Activated CD4-positive, alpha-beta T cell treated with anti-CD3 and anti-CD28 coated beads for 1 hour (primary cell): ENCODE results near the gene C10orf67.
"Not testable (repeated sequence)": the region's sequence is repeated elsewhere in the genome, so short reads cannot be mapped to it uniquely, and the experiment has no call there.

Experiments
- DNase-seq: peaks from one replicate; pipeline ENCODE4 v3.0.0-alpha.2; 2020

The C10orf67 gene

DNA sequence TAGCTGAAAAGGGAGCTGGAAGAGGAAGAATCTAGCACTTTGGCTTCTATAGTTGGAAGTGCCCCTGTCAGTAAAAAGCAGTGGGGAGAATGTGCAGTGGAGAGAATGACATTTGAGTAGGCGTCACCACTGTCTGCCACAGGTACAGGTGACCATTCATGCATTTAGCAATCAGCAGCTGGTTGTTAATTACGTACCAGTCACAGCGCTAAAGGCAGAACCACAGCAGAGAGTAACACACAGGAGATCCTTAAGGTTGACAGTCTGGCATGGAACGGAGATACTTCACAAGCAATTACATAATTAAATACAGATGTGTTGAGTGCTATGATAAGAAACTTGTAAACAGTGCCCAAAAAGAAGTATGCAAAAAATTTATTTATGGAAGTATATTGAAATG is 24.8 kb downstream of the C10orf67 start:
- no peak for DNase-seq

DNA sequence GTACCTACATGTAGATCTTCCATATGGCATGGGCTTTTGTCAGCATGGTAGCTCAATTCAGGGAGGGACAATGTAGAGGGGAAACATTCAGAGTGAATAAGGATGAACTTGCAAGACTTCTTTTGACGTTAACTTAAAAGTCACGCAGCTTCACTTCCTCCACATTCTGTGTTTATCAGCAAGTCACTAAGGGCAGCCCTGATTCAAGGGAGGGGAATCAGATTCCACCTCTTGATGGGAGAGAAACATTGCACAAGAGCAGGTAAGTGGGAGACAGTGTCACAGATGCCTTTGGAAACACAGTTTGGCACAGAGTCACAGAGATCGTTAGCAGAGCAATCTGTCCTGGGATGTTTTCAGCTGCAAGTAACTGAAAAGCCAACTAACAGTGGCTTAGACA is 26.2 kb downstream of the C10orf67 start:
- DNase-seq = no peak

DNA sequence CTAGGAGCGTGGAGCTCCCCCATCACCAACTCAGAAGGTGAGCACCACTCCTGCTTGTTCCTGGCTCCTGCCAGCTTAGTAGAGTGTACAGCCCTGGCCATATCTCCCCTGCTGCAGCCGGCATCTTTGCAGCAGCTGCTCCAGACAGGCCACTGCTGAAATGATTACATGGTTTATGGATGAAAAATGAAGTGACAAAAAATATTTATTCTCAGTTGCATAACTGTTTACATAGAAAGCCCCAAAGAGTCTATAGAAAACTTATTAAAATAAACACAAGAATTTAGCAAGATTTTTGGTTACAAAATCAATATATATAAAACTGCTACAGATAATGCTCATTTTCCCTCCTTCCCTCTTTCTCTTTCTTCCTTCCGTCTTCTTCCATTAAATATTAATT is 27.2 kb downstream of the C10orf67 start:
- no peak for DNase-seq

DNA sequence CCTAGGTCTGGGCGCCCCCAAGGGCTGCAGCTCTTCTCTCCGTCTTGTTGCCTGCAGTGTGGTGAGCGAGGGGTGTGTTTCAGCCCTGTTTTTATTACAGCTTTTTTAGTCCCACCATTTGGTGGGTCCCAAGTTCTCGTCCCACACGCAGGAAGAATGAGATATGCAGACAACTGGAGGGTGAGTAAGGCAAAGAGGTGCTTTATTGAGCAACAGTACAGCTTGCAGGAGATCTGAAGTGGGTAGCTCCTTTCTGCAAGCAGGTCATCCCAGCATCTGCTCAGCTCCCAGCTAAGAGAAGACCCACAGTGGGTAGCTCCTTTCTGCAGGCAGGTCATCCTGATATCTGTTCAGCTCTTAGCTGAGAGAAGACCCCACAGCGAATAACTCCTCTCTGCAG is 28.2 kb downstream of the C10orf67 start:
- DNase-seq = no peak

DNA sequence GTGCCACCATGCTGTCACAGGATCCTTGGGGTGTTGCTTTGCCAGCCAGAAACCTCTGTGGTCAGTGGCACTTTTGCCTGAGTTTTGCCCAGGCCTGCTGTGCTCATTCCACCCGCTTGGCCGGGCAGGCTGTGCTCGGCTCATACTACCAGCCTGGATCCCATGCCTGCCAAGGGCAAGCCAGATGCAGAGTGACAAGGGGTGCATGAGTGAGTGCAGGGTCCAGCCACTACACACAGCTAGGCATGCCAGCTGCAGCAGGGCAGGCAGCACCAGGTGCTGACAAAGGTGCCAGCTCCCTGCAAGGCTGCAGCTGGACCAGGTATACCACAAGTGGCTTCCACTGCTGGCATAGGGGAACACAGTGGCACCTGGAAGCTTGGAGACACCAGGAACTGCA is 28.6 kb downstream of the C10orf67 start:
- DNase-seq = no peak

DNA sequence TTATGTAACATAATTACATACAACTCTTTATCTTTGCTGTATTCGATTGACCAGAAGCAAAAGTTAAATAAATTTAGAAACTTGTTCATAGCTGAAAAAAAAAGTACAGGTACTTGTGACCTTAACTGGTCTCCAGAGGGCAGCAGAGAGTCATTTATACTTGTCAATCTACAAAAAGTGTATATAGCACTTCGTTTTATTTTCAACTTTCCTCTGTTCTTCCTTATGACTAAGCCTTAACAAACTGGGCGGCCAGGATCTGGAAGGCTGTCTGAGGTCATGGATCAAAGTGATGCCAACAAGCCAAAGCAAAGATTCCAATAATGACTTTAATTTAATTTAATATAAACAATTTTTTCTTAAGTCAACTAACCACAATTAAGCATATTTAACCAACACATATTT is 29.8 kb downstream of the C10orf67 start:
- no peak for DNase-seq

DNA sequence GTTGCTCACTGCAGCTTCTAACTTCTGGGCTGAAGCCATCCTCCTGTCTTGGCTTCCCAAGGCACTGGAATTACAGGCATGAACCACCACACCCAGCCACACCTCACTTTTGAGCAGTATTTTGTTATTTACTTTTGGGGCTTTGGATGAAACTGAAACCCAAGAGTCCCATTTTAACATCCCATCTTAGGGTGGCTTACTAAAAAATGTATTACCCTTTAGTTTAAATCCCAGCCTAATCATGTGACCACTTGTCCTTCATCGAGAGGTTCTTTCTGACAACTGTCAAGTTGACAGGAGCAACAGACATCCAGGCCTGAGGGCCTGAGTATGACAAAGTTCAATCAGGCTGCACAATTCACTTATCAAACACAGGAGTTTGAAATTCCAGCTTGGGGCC is 33.6 kb downstream of the C10orf67 start:
- no peak for DNase-seq

DNA sequence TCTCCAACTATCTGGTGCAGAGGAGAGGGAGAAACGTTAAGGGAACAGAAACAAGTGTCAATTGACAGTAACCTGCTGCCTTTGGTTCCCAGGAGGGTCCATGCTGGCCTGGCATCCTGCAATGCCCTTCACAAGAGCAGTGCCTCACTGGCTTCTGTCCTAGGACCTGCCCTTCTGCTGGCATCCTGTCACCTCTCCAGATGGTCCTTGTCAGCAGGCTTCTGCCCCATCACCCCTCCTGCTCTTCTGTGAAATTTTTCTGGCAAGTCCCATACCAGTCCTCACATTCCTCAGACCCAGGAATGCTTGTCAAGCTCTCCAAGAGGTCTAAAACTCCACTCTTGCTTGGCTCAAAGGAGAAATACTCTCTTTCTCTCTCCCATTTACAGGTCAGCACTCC is 34.2 kb downstream of the C10orf67 start:
- no peak for DNase-seq

DNA sequence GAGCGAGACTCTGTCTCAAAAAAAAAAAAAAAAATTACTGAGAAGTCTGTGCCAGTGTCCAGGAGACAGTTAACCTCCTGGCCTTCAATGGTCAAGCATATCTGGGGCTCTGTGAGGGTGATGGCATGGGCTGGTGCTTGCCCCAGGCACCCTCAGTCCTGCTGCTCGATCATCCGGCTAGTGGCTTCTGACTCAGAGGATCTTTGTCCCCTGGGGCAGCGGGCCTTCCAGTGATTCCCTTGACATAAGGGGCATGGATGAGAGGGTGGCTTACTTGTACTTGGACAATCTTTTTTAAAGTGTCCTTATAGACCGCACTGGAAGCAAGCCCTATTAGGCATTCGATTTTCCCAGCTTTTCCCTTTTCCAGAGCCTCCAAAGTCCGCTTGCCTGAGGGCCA is 44.6 kb downstream of the C10orf67 start:
- not testable (repeated sequence) for DNase-seq

DNA sequence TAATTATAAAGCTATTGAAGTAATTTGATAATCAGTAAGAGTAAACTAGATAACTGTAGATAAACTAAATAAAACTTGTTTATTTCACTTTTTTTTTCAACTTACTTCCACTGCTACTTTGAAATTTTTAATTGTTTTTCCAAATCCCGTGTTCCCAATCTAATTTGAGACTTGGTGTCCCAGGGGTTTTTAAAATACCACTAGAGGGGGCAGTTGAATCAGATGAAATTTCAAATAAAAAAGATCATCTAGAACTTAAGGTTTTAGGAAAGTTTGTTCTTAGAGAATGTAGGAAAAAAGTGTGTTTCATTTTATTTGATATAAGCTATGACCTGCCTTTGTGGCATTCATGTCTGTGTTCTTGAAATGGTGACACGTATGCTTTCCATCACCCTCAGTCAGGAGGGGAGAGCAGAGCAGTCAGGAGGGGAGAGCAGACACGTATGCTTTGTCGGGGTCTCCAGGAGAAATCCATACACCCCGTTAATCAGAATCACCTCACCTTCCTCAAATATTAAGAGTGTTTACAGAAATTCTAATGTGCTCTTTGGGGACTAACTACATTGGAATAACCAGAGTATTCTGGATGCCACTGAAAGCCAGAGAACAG is 49.9 kb downstream of the C10orf67 start:
- DNase-seq = no peak

DNA sequence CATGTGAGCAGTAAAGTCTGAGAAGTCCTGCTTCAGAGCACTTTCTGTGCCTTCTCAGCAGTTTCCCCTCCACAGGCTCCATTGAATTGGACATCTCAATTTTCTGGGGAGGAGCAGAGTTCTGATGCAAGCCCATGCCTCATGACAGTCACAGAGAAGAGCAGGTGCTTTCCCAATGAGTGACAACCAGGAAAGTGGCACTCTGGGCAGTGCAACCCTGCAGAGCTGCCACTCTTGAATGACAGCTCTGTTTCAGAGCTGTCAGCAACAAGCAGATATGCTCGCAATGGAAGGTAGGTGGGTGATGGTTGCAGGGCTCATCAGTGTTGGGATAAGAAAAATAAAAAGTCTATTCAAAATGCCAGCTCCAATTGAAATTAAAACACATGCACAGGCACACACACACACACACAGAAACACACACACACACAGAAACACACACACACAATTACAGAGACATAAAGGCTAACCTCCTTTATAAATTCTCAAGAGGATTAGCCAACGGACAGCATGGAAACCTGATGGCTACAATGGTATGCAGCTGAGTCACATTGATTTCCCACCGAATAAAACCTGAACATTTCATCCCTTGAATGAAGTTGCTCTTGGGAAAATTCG is 50.5 kb downstream of the C10orf67 start:
- DNase-seq = no peak

DNA sequence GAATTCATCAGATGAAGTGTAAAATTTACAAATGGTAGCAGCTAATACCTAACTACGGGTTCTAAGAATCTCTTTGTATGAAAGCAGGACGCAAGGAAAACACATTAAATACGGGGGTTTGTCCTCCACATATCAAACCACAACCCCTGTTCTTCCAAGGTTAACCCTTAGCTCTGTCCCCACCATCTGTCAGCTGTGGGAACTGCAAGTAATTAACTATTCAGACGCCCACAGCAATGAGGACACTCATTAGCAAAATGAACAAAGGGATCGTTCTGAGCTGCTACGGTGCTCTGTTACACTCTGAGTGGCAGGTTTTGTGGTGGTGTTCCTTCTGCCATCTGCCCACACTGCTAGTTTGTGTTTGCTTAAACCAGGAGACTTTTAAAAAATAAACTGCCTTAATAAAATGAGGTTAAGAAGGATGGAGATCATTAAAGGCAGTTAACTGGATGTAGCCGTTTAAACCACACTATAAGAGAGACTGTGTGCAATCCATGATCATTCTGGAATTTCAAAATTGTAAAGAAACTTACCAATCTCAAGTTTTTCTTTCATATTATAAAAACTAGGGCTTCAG is 51.4 kb downstream of the C10orf67 start:
- DNase-seq = no peak

DNA sequence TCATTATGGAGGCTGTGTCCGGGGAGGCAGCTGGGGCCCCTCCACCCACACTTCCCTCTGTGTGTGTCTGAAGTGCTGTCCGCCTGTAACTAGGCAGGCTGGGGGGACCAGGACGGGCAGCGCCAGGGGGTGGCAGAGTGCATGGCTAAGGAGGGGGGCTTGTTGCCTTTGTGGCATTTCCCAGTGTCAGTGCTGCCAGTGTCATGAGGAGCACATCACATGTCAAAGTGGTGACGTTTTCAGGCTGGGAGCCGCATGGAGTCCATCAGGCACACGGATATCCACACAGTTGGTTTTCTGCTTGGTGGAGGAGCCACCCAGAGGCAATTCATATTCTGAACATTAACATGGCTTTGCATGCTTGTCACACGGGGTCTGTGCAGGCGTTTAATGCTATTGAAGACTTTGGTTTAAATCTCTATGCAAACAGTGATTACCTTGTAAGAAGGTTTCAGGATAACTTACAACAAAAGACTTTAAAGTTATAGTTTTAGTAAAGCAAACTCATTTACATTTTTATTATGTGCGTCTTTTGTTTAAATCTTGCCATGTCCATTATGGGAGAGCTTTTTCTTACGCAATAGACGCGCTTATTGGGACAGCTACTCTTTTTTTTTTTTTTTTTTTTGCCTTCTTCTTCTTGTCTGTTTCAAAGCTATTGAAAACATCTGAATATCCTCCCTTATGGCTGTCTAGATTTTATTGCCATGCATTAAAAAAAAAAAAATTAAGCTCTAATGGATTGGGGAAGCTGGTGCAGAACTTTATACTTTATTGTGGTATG is 52.9 kb downstream of the C10orf67 start:
- no peak for DNase-seq

DNA sequence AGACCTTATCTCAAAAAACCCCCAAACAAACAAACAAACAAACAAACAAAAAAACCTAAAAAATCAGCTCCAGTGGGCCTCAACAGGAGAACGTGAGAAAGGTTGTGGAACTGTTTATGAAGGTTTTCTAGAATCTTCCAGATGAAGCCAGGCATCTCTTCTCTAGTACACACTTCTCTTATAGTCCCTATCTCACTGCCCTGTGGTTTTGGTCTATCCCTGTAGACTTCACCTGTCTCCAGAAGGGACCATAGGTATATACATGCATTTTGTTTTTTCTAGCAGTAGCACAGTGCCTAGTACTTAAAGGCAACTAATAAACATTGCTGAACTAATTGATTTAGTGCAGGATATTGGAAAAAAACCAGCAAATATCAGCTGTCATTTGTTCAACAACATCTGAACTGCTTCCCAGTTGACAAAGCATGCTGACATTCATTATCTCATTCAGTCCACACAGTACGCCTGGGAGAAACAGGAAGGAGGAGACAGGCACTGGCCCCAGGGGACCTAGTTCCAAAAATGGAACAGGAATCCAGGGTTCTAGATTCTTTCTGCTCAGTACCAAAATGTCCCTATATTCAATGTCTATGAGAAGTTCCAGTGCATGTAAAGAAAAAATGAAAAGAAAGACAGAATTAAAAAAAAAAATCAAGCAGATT is 59.8 kb downstream of the C10orf67 start:
- DNase-seq = no peak

DNA sequence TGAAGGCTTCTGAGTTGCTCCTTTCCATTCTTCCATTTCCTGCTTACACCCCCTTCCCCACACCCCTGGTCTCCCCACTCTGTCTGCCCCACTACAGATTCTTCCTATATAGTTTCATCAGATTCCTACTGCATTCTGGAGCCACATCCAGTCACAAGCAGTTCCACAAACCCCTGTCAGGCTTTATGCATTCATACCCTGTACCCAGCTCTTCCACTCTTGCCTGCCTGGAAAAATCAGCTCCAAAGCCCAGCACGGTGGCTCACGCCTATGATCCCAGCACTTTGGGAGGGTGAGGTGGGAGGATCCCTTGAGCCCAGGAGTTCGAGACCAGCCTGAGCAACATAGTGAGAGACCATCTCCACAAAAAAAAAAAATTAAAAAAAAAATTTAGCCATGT is 60.4 kb downstream of the C10orf67 start:
- DNase-seq = no peak

DNA sequence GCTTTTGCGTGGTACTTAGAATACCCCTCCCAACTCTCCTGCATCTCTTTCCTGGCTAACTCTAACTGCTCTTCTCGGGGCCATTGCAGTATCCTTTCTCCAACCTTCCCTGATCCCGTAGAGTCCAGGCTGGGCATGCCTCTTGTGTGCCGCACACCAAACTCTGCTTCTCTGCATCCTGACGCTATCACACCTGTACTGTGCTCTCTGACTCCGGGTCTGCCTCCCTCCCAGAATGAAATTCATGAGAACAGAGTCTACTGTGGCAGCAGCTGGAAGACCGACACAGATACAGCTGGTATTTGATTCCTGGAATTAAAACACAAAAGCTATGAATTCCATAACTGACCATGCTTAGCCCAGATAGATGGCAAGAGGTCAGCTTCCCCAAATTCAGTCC is 60.9 kb downstream of the C10orf67 start:
- DNase-seq = no peak

DNA sequence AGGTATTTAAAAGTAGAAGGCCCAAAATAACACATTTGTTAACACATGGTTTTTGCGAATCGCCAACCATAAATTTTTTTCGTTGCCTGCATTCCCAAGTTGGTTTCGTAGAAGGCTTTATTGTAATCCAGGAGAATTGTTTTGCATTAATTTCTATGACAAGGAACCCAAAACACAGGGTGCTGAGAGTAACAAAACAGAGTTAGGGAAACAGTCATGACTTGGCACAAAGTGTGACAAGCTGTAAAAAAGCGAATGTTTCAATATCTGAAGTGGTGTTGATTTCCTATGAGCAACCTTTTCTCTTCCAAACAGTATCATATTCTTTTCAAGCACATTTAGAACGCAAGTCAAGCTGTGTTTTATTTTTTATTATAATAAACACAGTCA is 63.6 kb downstream of the C10orf67 start:
- no peak for DNase-seq

DNA sequence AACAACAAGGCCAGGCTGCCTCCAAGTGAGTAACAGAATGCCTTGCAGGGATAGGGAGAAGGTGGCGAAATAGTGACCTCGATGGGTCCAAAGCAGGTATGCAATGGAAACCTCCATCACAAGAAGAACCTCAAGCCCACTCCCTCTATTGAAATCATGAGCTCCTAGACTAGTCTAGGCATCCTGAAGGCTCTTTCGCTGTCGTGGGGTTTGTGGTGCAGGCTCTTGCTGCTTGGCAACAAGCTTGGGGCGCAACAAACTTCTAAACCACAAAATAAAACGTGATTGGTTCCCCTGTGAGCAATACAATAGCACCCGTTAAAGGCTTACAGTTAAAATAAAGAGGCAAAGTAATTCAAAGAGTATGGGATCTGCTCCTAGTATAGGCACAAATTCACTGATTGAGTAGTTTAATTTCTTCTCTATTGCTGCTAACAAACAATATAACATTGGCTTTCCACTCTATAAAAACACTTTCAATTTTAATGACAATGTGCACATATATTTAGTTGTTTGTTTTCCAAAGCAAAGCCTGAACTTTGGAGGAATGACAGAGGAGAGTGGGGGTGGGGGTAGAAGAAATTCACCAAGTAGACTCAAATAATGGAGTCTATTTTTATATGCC is 64.1 kb downstream of the C10orf67 start:
- no peak for DNase-seq

DNA sequence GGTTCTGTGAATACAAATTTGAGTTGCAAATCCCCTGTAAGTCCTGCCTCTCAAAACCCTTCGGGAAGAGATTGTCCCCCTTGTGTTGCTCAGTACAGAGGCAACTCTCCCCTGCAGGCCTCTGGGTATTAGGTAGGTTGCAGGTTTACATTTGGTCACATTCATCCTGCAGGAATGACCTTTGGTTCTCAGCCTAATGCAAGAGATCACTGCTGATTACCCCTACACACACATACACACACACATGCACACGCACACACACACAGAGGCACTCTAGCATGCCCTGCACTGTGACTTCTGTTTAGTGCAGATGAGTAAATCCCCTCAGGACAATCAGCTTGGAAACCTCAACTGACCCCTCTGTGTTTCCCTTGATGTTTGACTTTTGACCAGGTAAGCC is 69.2 kb downstream of the C10orf67 start:
- no peak for DNase-seq

DNA sequence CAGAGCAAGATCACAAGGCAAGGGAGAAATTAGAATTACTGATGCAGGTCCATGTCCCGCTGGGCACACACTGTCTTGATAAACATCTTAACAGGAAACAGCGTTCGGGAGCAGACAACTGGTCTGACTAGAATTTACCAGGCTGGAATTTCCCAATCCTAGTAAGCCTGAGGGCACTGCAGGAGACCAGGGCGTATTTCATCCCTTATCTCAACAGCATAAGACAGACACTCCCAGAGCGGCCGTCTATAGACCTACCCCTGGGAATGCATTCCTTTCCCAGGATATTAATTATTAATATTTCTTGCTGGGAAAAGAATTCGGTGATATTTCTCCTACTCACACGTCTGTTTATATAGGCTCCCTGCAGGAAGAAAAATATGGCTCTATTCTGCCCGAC is 70.4 kb downstream of the C10orf67 start:
- DNase-seq = not testable (repeated sequence)

DNA sequence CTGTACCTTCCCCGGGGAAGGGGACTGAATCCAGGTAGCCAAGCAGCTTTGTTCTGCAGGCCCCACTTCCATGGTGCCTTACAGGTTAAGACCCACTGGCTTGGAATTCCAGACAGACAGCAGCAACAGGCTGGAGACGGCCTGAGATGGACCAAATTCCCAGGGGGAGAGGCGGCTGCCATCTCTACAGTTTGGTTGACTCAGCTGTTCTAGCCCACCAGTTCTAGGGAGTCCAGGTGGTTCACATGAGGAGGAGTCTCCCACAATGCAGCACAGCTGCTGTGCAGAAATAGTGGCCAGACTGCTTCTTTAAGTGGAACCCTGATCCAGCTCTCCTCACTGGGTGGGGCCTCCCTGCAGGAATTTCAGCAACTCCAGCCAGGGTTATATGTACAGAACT is 74.1 kb downstream of the C10orf67 start:
- DNase-seq = no peak

DNA sequence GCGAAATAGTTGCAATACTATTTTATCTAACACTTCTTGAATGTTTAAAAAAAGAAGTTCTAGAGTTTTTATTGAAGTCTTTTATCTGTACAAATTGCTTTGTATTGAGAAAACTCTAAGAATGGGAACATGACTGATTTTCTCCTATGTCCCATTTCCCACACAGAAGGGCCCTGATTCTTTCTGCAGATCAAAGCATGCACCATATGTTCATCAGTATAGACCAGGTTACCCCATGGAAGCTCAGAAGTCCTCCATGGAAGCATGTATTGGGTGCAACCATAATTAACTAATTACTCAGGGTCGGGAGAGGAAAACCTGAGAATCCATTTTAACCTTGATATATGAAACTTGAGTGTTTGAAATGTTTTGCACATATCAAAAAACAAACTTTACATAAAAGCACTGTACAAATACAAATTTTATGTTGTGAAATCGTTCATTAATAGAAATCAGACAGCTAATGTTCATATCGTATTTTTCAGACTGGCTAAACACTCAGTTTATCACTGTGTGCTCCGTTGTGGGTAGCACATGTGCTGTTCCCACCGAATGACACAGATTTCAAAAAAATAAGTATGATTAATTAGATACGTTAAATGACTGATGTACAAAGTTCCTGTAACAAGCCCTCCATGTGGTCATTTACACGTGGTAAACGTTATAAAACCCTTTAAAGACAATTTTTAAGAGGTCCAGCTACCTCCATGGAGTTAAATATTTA is 81.0 kb downstream of the C10orf67 start:
- DNase-seq = no peak
